Measurements from ENCODE around the gene ZNF385B.

The ZNF385B gene

GRCh38 chr2:179437430-179437829, 424.0 kb downstream of the ZNF385B start:
- no peak for TF ChIP-seq CTCF (IDR thresholded peaks at IDR 0.05; ENCODE audit: low read depth, low read length)
- no peaks in the 10 kb centered on the region for H3K36me3 ChIP-seq
- H3K27me3 ChIP-seq (ENCODE audit: insufficient read depth, low read depth, severe bottlenecking) = no peaks in the 10 kb centered on the region
- no peaks in the 10 kb centered on the region for H3K9me3 ChIP-seq (ENCODE audit: severe bottlenecking)
- H3K27ac ChIP-seq = no peak overlapping the region
- DNase-seq = no peak
- no peak overlapping the region for H3K4me3 ChIP-seq (ENCODE audit: low read depth, low read length)

GRCh38 chr2:179435566-179435965, 425.8 kb downstream of the ZNF385B start:
- no peak for TF ChIP-seq CTCF (IDR thresholded peaks at IDR 0.05; ENCODE audit: low read depth, low read length)
- no peak for DNase-seq

GRCh38 chr2:179435000-179435399, 426.4 kb downstream of the ZNF385B start:
- H3K4me3 ChIP-seq (ENCODE audit: low read depth, low read length) = no peak overlapping the region
- no peak for DNase-seq
- TF ChIP-seq CTCF (IDR thresholded peaks at IDR 0.05; ENCODE audit: low read depth, low read length) = no peak

More at GRCh38 chr2:179435566-179435965, 425.8 kb downstream of the ZNF385B start:
- no peak overlapping the region for H3K4me3 ChIP-seq (ENCODE audit: low read depth, low read length)
- no peaks in the 10 kb centered on the region for H3K36me3 ChIP-seq
- no peak overlapping the region for H3K27ac ChIP-seq
- H3K9me3 ChIP-seq (ENCODE audit: severe bottlenecking) = no peaks in the 10 kb centered on the region
- H3K27me3 ChIP-seq (ENCODE audit: insufficient read depth, low read depth, severe bottlenecking) = no peaks in the 10 kb centered on the region

GRCh38 chr2:179434357-179434756, 427.1 kb downstream of the ZNF385B start:
- no peaks in the 10 kb centered on the region for H3K27me3 ChIP-seq (ENCODE audit: insufficient read depth, low read depth, severe bottlenecking)
- no peaks in the 10 kb centered on the region for H3K36me3 ChIP-seq
- no peak for TF ChIP-seq CTCF (IDR thresholded peaks at IDR 0.05; ENCODE audit: low read depth, low read length)
- no peaks in the 10 kb centered on the region for H3K9me3 ChIP-seq (ENCODE audit: severe bottlenecking)
- no peak overlapping the region for H3K27ac ChIP-seq
- no peak overlapping the region for H3K4me3 ChIP-seq (ENCODE audit: low read depth, low read length)
- DNase-seq = no peak

More at GRCh38 chr2:179435000-179435399, 426.4 kb downstream of the ZNF385B start:
- no peaks in the 10 kb centered on the region for H3K27me3 ChIP-seq (ENCODE audit: insufficient read depth, low read depth, severe bottlenecking)
- H3K36me3 ChIP-seq = no peaks in the 10 kb centered on the region
- H3K9me3 ChIP-seq (ENCODE audit: severe bottlenecking) = no peaks in the 10 kb centered on the region
- H3K27ac ChIP-seq = no peak overlapping the region

- no peak for TF ChIP-seq CTCF (IDR thresholded peaks at IDR 0.05; ENCODE audit: low read depth, low read length)
- DNase-seq = no peak
- no peaks in the 10 kb centered on the region for H3K9me3 ChIP-seq (ENCODE audit: severe bottlenecking)
These were observed 428.7 kb downstream of the ZNF385B start for GRCh38 chr2:179432751-179433150.

GRCh38 chr2:179429597-179429996, 431.8 kb downstream of the ZNF385B start:
- no peak for DNase-seq
- H3K9me3 ChIP-seq (ENCODE audit: severe bottlenecking) = no peaks in the 10 kb centered on the region
- H3K36me3 ChIP-seq = no peaks in the 10 kb centered on the region
- H3K27me3 ChIP-seq (ENCODE audit: insufficient read depth, low read depth, severe bottlenecking) = no peaks in the 10 kb centered on the region
- H3K4me3 ChIP-seq (ENCODE audit: low read depth, low read length) = no peak overlapping the region
- no peak overlapping the region for H3K27ac ChIP-seq
- no peak for TF ChIP-seq CTCF (IDR thresholded peaks at IDR 0.05; ENCODE audit: low read depth, low read length)

More at GRCh38 chr2:179432751-179433150, 428.7 kb downstream of the ZNF385B start:
- H3K27ac ChIP-seq = no peak overlapping the region
- H3K36me3 ChIP-seq = no peaks in the 10 kb centered on the region
- H3K4me3 ChIP-seq (ENCODE audit: low read depth, low read length) = no peak overlapping the region
- H3K27me3 ChIP-seq (ENCODE audit: insufficient read depth, low read depth, severe bottlenecking) = no peaks in the 10 kb centered on the region

Measured in WERI-Rb-1 (cell line).